Gastrocnemius medialis (tissue), 4 donors: Measurements from ENCODE around the gene TYW1.

Source experiments
- CTCF ChIP-seq, 5 experiments: fragments of 450-650 bp in 3 of 5; fragments of 200-600 bp in 2 of 5; sonication (generic) in 2 of 5; IDR thresholded peaks in 4 of 5; conservative IDR thresholded peaks in 1 of 5; 1 replicate in 4 of 5; 2 replicates in 1 of 5; pipeline ENCODE4 v1.5.1; 2016 to 2019; ENCODE audit warnings: antibody characterized with exemption in 5 of 5, mild to moderate bottlenecking in 3 of 5, moderate library complexity in 3 of 5
- POLR2A ChIP-seq, 2 donors: fragments of 450-650 bp; IDR thresholded peaks; one replicate each; pipeline ENCODE4 v1.6.1; 2017; ENCODE audit warnings: antibody characterized with exemption in 2 of 2, mild to moderate bottlenecking in 2 of 2, moderate library complexity in 2 of 2

- TF ChIP-seq POLR2A (IDR thresholded peaks at IDR 0.05) (no peak), CTCF (IDR thresholded peaks at IDR 0.05 in 4 of 5, conservative IDR thresholded peaks at IDR 0.05 in 1 of 5) (no peak)
Observed at GRCh38 chr7:66950763-66951162, 45.9 kb upstream of the TYW1 start.
